ENCODE data around the gene PSD2. TPM values are rescaled to one million over a fixed set of nuclear protein-coding genes. Genes with fewer than 3 reads are reported as not detected.
A peak's percentile ranks its signal among the peaks of the same experiment; 100 is the strongest.

Gene PSD2
- total RNA-seq, 1 donor from 2014 or later: not detected

GRCh38 chr5:139814191-139814601, 18.6 kb downstream of the PSD2 start:
- H3K4me1 ChIP-seq: no peaks in the 10 kb centered on the region
- H3K36me3 ChIP-seq: no peaks in the 10 kb centered on the region
- intact Hi-C loops (cut with DNase I): no loop called here
- no peak for ATAC-seq
- no peak for TF ChIP-seq CTCF (IDR thresholded peaks at IDR 0.05)
- no peaks in the 10 kb centered on the region for H3K27me3 ChIP-seq
- no peak overlapping the region for H3K27ac ChIP-seq
- no peak overlapping the region for H3K4me3 ChIP-seq
- DNase-seq: peak; percentile 48
- no peaks in the 10 kb centered on the region for H3K9me3 ChIP-seq

GRCh38 chr5:139814704-139815280, 19.2 kb downstream of the PSD2 start:
- Histone ChIP-seq H3K27me3 (no peaks in the 10 kb centered on the region), H3K4me3 (no peak overlapping the region), H3K4me1 (no peaks in the 10 kb centered on the region), H3K36me3 (no peaks in the 10 kb centered on the region), H3K9me3 (no peaks in the 10 kb centered on the region), H3K27ac (no peak overlapping the region)
- intact Hi-C loops (cut with DNase I): no loop called here
- TF ChIP-seq CTCF (IDR thresholded peaks at IDR 0.05): no peak
- DNase-seq: peak; percentile 41
- ATAC-seq: no peak

- DNase-seq: peak; percentile 46
- intact Hi-C loops (cut with DNase I): no loop called here
These were observed 21.0 kb downstream of the PSD2 start for GRCh38 chr5:139816566-139816965.

GRCh38 chr5:139817362-139817761, 21.8 kb downstream of the PSD2 start:
- Histone ChIP-seq H3K4me3 (no peak overlapping the region), H3K9me3 (no peaks in the 10 kb centered on the region), H3K27me3 (no peaks in the 10 kb centered on the region), H3K4me1 (no peaks in the 10 kb centered on the region), H3K27ac (no peak overlapping the region), H3K36me3 (no peaks in the 10 kb centered on the region)
- intact Hi-C loops (cut with DNase I): no loop called here
- ATAC-seq: no peak
- peak; percentile 47 for DNase-seq
- TF ChIP-seq CTCF (IDR thresholded peaks at IDR 0.05): no peak

More at GRCh38 chr5:139816566-139816965, 21.0 kb downstream of the PSD2 start:
- TF ChIP-seq CTCF (IDR thresholded peaks at IDR 0.05): no peak
- H3K4me1 ChIP-seq: no peaks in the 10 kb centered on the region
- no peak overlapping the region for H3K4me3 ChIP-seq
- H3K27ac ChIP-seq: no peak overlapping the region
- ATAC-seq: no peak
- H3K27me3 ChIP-seq: no peaks in the 10 kb centered on the region
- H3K36me3 ChIP-seq: no peaks in the 10 kb centered on the region
- H3K9me3 ChIP-seq: no peaks in the 10 kb centered on the region

GRCh38 chr5:139817970-139818369, 22.4 kb downstream of the PSD2 start:
- ATAC-seq (no peak), DNase-seq (peak; percentile 15)
- intact Hi-C loops (cut with DNase I): no loop called here
- Histone ChIP-seq H3K27me3 (no peaks in the 10 kb centered on the region), H3K36me3 (no peaks in the 10 kb centered on the region), H3K4me1 (no peaks in the 10 kb centered on the region), H3K27ac (no peak overlapping the region), H3K4me3 (no peak overlapping the region), H3K9me3 (no peaks in the 10 kb centered on the region)
- TF ChIP-seq CTCF (IDR thresholded peaks at IDR 0.05): no peak

GRCh38 chr5:139820130-139820529, 24.5 kb downstream of the PSD2 start:
- ATAC-seq: no peak
- intact Hi-C loops (cut with DNase I): no loop called here

More at GRCh38 chr5:139820130-139820529, 24.5 kb downstream of the PSD2 start:
- Histone ChIP-seq H3K27me3 (no peaks in the 10 kb centered on the region), H3K4me1 (no peaks in the 10 kb centered on the region), H3K4me3 (no peak overlapping the region), H3K27ac (no peak overlapping the region), H3K9me3 (no peaks in the 10 kb centered on the region), H3K36me3 (no peaks in the 10 kb centered on the region)
- no peak for TF ChIP-seq CTCF (IDR thresholded peaks at IDR 0.05)
- peak; percentile 44 for DNase-seq
